ENCODE results near the gene ZNF438. TPM values are rescaled to one million over a fixed set of nuclear protein-coding genes. Genes with fewer than 3 reads are reported as not detected.

The ZNF438 gene
- total and polyA plus RNA-seq, 2 of the 13 experiments (the other 11 are each of a cell fraction or from before 2014, with no cell fraction given), result 0.75 to 0.83 TPM

DNA sequence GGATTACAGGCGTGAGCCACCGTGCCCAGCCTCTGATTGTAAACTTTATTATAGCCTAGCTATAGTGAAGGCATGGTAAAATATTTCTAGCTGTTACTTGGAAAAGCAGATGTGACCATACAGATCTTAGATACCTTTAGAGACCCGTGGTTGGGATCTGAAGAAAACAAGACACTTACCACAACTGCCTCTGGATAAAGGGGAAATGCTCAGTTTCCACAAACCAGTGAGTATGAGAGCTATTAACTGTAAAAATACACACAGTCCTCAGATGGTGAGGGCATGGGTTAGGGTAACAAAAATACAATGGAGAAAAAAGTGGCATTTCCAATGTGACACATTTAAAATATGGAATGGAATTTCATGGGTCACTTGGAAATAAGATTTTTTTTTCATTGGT lies 63.0 kb downstream of the ZNF438 start:
- TF ChIP-seq NR2F6 (IDR thresholded peaks at IDR 0.05), result no peak
- no peak for TF ChIP-seq NR2F6 (CRISPR knock-in tag; IDR thresholded peaks at IDR 0.05)
- TF ChIP-seq, protein P1, sequence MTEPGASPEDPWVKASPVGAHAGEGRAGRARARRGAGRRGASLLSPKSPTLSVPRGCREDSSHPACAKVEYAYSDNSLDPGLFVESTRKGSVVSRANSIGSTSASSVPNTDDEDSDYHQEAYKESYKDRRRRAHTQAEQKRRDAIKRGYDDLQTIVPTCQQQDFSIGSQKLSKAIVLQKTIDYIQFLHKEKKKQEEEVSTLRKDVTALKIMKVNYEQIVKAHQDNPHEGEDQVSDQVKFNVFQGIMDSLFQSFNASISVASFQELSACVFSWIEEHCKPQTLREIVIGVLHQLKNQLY (CRISPR knock-in tag; IDR thresholded peaks at IDR 0.05), result no peak
- no TSS peak for BruUV-seq (replicated peaks)
- ATAC-seq, result no peak
- Histone ChIP-seq H3K36me3 (replicated peaks in 1 of 2; ENCODE audit: control insufficient read depth in 1 of 2, insufficient read depth in 2 of 2, low read length in 2 of 2) (no peaks in the 10 kb centered on the region), H3K9me3 (ENCODE audit: low read length) (no peaks in the 10 kb centered on the region), H3K4me1 (ENCODE audit: insufficient read depth, low read length) (no peaks in the 10 kb centered on the region), H4K20me1 (ENCODE audit: insufficient read depth, low read length) (no peaks in the 10 kb centered on the region), H3K4me2 (ENCODE audit: low read depth, low read length) (no peak overlapping the region), H3K27me3 (ENCODE audit: control insufficient read depth in 1 of 2, insufficient read depth in 2 of 2, low read length in 2 of 2) (no peaks in the 10 kb centered on the region), H3K27ac (ENCODE audit: extremely low read length, insufficient read depth, low read length) (no peak overlapping the region), H3K4me3 (replicated peaks in 1 of 3; ENCODE audit: insufficient read depth in 1 of 3, low read depth in 2 of 3, low read length in 3 of 3) (no peak overlapping the region), H2AFZ (ENCODE audit: low read length) (no peak overlapping the region), H3K9ac (ENCODE audit: insufficient read depth, low read depth, low read length) (no peak overlapping the region), H3K79me2 (ENCODE audit: insufficient read depth, low read length) (no peaks in the 10 kb centered on the region)
- FAIRE-seq, result no peak
- 59% methylated on average over 3 of the region's 3 CpGs for WGBS (ENCODE audit: low lambda C conversion rate)
- POLR2A ChIA-PET, result no interaction called here
- DNase-seq (ENCODE audit: low spot score), result no peak
- in situ Hi-C loops (cut with HindIII; ENCODE audit: extremely low pct_ligation_motif_present, low pct_unique_long_range_greater_than_20kb), result no loop called here
- intact Hi-C loops (cut with micrococcal nuclease; ENCODE audit: unreplicated experiment), result no loop called here
- CTCF ChIA-PET (ENCODE audit: low intra/inter-chr PET ratio, low total read pairs), result no interaction called here

DNA sequence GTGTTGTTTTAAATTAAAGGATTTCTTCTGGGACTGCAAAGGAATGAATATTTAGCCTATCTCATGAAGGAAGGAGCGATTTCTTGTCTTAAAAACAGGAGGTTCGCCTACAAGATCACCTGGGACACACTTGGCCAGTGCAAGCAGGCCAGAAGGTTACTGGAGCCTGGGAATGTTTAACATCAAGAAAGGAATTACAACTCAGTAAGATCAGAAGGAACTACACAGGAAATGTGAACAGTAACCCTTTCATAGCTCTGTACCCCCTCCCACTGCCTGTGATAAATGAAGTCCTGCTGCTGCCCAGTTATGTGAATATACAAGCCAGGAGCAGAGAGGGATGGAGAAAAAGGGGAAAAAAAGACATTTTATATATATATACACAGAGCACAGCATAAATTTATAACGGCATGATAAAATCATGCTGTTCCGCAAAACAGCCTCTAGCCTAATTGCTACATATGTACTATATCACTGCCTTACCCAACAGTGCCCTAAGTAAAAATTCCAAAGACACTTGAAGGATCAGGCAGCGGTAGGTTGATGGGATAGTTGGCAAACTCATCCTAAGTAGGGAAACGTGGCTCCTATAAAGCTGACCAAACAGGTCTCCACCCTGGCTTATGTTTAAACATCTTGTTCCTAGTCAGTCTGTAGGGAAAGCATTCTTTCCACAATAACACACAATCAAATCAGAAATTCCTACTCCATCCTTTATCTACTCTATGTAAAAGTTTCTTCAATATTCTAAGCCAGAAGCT lies 63.8 kb downstream of the ZNF438 start:
- no peaks in the 10 kb centered on the region for H3K27me3 ChIP-seq (ENCODE audit: control insufficient read depth in 1 of 2, insufficient read depth in 2 of 2, low read length in 2 of 2)
- no peak overlapping the region for H2AFZ ChIP-seq (ENCODE audit: low read length)
- H4K20me1 ChIP-seq (ENCODE audit: insufficient read depth, low read length), result no peaks in the 10 kb centered on the region
- DNase-seq (ENCODE audit: low spot score) (no peak), FAIRE-seq (no peak), ATAC-seq (no peak)
- ChIA-PET CTCF (ENCODE audit: low intra/inter-chr PET ratio, low total read pairs) (no interaction called here), POLR2A (no interaction called here)
- no TSS peak for BruUV-seq (replicated peaks)
- WGBS (ENCODE audit: low lambda C conversion rate), result 32% methylated on average over 6 of the region's 6 CpGs
- intact Hi-C loops (cut with micrococcal nuclease; ENCODE audit: unreplicated experiment), result no loop called here
- H3K4me1 ChIP-seq (ENCODE audit: insufficient read depth, low read length), result no peaks in the 10 kb centered on the region
- no peak overlapping the region for H3K4me2 ChIP-seq (ENCODE audit: low read depth, low read length)
- H3K9me3 ChIP-seq (ENCODE audit: low read length), result no peaks in the 10 kb centered on the region
- no peaks in the 10 kb centered on the region for H3K79me2 ChIP-seq (ENCODE audit: insufficient read depth, low read length)
- in situ Hi-C loops (cut with HindIII; ENCODE audit: extremely low pct_ligation_motif_present, low pct_unique_long_range_greater_than_20kb), result no loop called here
- no peak overlapping the region for H3K27ac ChIP-seq (ENCODE audit: extremely low read length, insufficient read depth, low read length)
- H3K36me3 ChIP-seq (replicated peaks in 1 of 2; ENCODE audit: control insufficient read depth in 1 of 2, insufficient read depth in 2 of 2, low read length in 2 of 2), result no peaks in the 10 kb centered on the region
- no peak overlapping the region for H3K9ac ChIP-seq (ENCODE audit: insufficient read depth, low read depth, low read length)
- H3K4me3 ChIP-seq (replicated peaks in 1 of 3; ENCODE audit: insufficient read depth in 1 of 3, low read depth in 2 of 3, low read length in 3 of 3), result no peak overlapping the region
- no peak for TF ChIP-seq PHF8 (CRISPR knock-in tag; IDR thresholded peaks at IDR 0.05)
- TF ChIP-seq, protein P2, sequence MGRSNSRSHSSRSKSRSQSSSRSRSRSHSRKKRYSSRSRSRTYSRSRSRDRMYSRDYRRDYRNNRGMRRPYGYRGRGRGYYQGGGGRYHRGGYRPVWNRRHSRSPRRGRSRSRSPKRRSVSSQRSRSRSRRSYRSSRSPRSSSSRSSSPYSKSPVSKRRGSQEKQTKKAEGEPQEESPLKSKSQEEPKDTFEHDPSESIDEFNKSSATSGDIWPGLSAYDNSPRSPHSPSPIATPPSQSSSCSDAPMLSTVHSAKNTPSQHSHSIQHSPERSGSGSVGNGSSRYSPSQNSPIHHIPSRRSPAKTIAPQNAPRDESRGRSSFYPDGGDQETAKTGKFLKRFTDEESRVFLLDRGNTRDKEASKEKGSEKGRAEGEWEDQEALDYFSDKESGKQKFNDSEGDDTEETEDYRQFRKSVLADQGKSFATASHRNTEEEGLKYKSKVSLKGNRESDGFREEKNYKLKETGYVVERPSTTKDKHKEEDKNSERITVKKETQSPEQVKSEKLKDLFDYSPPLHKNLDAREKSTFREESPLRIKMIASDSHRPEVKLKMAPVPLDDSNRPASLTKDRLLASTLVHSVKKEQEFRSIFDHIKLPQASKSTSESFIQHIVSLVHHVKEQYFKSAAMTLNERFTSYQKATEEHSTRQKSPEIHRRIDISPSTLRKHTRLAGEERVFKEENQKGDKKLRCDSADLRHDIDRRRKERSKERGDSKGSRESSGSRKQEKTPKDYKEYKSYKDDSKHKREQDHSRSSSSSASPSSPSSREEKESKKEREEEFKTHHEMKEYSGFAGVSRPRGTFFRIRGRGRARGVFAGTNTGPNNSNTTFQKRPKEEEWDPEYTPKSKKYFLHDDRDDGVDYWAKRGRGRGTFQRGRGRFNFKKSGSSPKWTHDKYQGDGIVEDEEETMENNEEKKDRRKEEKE (IDR thresholded peaks at IDR 0.05), result no peak
- no peak for TF ChIP-seq ZNF343 (CRISPR knock-in tag; IDR thresholded peaks at IDR 0.05)
- no peak for TF ChIP-seq ATF7-NPFF (CRISPR knock-in tag; IDR thresholded peaks at IDR 0.05; ENCODE audit: low read depth)
- no peak for TF ChIP-seq ZNF772 (CRISPR knock-in tag; IDR thresholded peaks at IDR 0.05)
- TF ChIP-seq ZMYM3 (CRISPR knock-in tag; IDR thresholded peaks at IDR 0.05), result no peak
- TF ChIP-seq ELF1 (CRISPR knock-in tag; IDR thresholded peaks at IDR 0.05), result no peak
- TF ChIP-seq, protein P3, sequence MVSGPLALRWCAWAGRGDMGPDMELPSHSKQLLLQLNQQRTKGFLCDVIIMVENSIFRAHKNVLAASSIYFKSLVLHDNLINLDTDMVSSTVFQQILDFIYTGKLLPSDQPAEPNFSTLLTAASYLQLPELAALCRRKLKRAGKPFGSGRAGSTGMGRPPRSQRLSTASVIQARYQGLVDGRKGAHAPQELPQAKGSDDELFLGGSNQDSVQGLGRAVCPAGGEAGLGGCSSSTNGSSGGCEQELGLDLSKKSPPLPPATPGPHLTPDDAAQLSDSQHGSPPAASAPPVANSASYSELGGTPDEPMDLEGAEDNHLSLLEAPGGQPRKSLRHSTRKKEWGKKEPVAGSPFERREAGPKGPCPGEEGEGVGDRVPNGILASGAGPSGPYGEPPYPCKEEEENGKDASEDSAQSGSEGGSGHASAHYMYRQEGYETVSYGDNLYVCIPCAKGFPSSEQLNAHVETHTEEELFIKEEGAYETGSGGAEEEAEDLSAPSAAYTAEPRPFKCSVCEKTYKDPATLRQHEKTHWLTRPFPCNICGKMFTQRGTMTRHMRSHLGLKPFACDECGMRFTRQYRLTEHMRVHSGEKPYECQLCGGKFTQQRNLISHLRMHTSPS (CRISPR knock-in tag; IDR thresholded peaks at IDR 0.05; ENCODE audit: low read depth), result no peak
- TF ChIP-seq NCOA5 (CRISPR knock-in tag; IDR thresholded peaks at IDR 0.05), result no peak
- TF ChIP-seq ZFP1 (CRISPR knock-in tag; IDR thresholded peaks at IDR 0.05), result no peak
- no peak for TF ChIP-seq CREB1 (IDR thresholded peaks at IDR 0.05)
- TF ChIP-seq CREB1 (CRISPR knock-in tag; IDR thresholded peaks at IDR 0.05), result no peak
- TF ChIP-seq KAT8 (CRISPR knock-in tag; IDR thresholded peaks at IDR 0.05), result no peak

All from HepG2 (cell line).